WERI-Rb-1 (cell line): Measurements from ENCODE around the gene COL23A1.
"Not testable (repeated sequence)": the region's sequence is repeated elsewhere in the genome, so short reads cannot be mapped to it uniquely, and the experiment has no call there.

Experiments
- DNase-seq: peaks from one replicate; pipeline ENCODE4 v3.0.0-alpha.2; 2020
- H3K27ac ChIP-seq: fragments of 250-450 bp; sonication (Bioruptor Pico); 2 replicates; pipeline ENCODE4 v1.5.1; 2020; ENCODE audit warnings: mild to moderate bottlenecking, moderate library complexity
- H3K27me3 ChIP-seq: fragments of 250-450 bp; sonication (Bioruptor Pico); 2 replicates; pipeline ENCODE4 v1.5.1; 2021; ENCODE audit warnings: mild to moderate bottlenecking, low read depth, moderate library complexity; ENCODE audit not compliant: insufficient read depth, severe bottlenecking
- H3K36me3 ChIP-seq: fragments of 250-450 bp; sonication (Bioruptor Pico); 2 replicates; pipeline ENCODE4 v1.5.1; 2020; ENCODE audit warnings: mild to moderate bottlenecking, moderate library complexity
- H3K4me3 ChIP-seq: 2 replicates; pipeline ENCODE4 v1.5.1; 2011; ENCODE audit warnings: low read depth, mild to moderate bottlenecking, control low read depth, low read length
- H3K9me3 ChIP-seq: fragments of 250-450 bp; sonication (Bioruptor Pico); 2 replicates; pipeline ENCODE4 v1.5.1; 2021; ENCODE audit warnings: mild to moderate bottlenecking, moderate library complexity; ENCODE audit not compliant: severe bottlenecking
- TF ChIP-seq, protein P1 (sequence below): IDR thresholded peaks from 2 replicates; pipeline ENCODE4 v1.5.1; 2011; ENCODE audit warnings: low read depth, mild to moderate bottlenecking, control low read depth, inconsistent platforms, low read length

Gene COL23A1

DNA sequence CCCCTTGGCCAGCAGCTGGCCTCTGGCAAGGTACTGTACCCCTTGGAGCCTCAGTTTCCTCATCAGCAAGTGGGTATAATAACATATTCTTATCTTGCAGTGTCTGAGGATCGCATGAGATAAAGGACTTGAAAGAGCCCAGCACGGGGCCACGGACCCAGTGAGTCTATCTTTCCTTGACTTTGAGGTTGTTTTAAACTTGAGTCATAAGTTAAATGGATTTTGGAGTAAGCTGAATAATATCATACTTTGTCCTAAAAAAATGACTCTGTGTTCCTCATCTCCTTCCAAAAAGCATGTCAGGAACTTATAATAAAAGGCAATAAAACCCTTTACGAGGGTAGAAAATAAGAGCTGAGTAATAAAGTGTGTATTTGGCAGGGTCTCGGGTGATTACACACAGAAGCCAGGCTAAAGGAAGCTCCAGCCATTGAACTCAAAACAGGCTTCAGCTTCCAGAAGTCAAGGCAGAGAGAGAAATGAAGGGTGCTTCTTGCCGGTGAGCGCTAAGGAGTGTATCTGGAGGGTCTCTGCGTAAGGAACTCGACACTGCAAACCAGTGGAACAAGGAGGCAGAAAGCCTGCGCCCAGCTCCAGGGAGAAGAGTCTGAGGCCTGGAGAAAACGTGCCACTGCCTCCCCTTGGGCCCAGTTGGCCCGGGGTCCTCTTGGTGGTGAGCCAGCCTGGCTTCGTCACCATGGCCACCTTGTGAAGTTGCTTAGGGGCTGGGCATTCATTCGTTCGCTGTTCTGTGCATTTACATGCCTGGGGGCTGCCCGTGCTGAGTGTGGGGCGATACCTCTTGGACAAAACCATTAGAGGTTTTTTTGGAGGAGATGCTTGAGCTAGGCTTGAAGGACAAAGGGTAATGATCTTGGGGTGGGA lies 285.2 kb downstream of the COL23A1 start:
- DNase-seq, result no peak
- Histone ChIP-seq H3K9me3 (no peaks in the 10 kb centered on the region), H3K27ac (no peak overlapping the region), H3K36me3 (no peaks in the 10 kb centered on the region), H3K27me3 (no peaks in the 10 kb centered on the region), H3K4me3 (no peak overlapping the region)
- TF ChIP-seq, protein P1, sequence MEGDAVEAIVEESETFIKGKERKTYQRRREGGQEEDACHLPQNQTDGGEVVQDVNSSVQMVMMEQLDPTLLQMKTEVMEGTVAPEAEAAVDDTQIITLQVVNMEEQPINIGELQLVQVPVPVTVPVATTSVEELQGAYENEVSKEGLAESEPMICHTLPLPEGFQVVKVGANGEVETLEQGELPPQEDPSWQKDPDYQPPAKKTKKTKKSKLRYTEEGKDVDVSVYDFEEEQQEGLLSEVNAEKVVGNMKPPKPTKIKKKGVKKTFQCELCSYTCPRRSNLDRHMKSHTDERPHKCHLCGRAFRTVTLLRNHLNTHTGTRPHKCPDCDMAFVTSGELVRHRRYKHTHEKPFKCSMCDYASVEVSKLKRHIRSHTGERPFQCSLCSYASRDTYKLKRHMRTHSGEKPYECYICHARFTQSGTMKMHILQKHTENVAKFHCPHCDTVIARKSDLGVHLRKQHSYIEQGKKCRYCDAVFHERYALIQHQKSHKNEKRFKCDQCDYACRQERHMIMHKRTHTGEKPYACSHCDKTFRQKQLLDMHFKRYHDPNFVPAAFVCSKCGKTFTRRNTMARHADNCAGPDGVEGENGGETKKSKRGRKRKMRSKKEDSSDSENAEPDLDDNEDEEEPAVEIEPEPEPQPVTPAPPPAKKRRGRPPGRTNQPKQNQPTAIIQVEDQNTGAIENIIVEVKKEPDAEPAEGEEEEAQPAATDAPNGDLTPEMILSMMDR, result no peak

GRCh38 chr5:178304016-178304415 lies 286.2 kb downstream of the COL23A1 start:
- Histone ChIP-seq H3K27ac (no peak overlapping the region), H3K27me3 (no peaks in the 10 kb centered on the region), H3K9me3 (no peaks in the 10 kb centered on the region), H3K4me3 (no peak overlapping the region), H3K36me3 (no peaks in the 10 kb centered on the region)
- DNase-seq, result no peak
- TF ChIP-seq, protein P1, result no peak

- H3K4me3 ChIP-seq, H3K9me3 ChIP-seq, DNase-seq, H3K36me3 ChIP-seq, H3K27ac ChIP-seq, H3K27me3 ChIP-seq: not testable (repeated sequence)
These were observed 287.9 kb downstream of the COL23A1 start for GRCh38 chr5:178302321-178302720.

- Histone ChIP-seq H3K27me3 (no peaks in the 10 kb centered on the region), H3K36me3 (no peaks in the 10 kb centered on the region), H3K9me3 (no peaks in the 10 kb centered on the region), H3K4me3 (no peak overlapping the region), H3K27ac (no peak overlapping the region)
- TF ChIP-seq, protein P1, result no peak
- no peak for DNase-seq
These were observed 288.6 kb downstream of the COL23A1 start for GRCh38 chr5:178301641-178302040.

GRCh38 chr5:178298283-178298807 lies 291.8 kb downstream of the COL23A1 start:
- Histone ChIP-seq H3K9me3 (no peaks in the 10 kb centered on the region), H3K4me3 (no peak overlapping the region), H3K27me3 (no peaks in the 10 kb centered on the region), H3K27ac (no peak overlapping the region), H3K36me3 (no peaks in the 10 kb centered on the region)
- DNase-seq, result no peak
- TF ChIP-seq, protein P1, result no peak

GRCh38 chr5:178297751-178298150 lies 292.4 kb downstream of the COL23A1 start:
- no peak for DNase-seq
- Histone ChIP-seq H3K9me3 (no peaks in the 10 kb centered on the region), H3K4me3 (no peak overlapping the region), H3K27ac (no peak overlapping the region), H3K27me3 (no peaks in the 10 kb centered on the region), H3K36me3 (no peaks in the 10 kb centered on the region)
- TF ChIP-seq, protein P1, result no peak
